ENCODE results near the gene AKR1B15. TPM values are rescaled to one million over a fixed set of nuclear protein-coding genes. Genes with fewer than 3 reads are reported as not detected.

Gene AKR1B15
- total RNA-seq, 2 donors from 2014 or later: 0.20 TPM; not detected in 1

DNA sequence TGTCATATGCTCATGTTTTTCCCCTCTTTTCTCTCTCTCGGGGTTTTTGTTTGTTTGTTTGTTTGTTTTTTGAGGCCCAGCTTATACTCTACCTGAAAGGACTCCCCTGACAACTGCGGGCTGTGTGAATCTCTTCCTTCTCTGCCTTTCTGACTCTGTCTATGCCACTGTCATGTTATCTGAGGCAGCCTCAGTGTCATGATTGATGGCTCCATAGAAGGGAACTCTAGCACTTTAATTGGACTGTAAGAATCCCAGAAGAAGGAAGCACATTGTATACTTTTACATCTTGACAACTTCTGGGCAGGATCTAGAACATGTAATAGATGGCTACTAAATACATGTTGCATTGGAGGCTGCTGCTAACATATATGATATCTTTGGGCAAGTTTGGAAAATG is 25.4 kb downstream of the AKR1B15 start:
- no peaks in the 10 kb centered on the region for H3K9me3 ChIP-seq
- H3K27me3 ChIP-seq: no peaks in the 10 kb centered on the region
- H3K4me3 ChIP-seq: no peak overlapping the region
- no peak overlapping the region for H3K27ac ChIP-seq
- H3K4me1 ChIP-seq: no peaks in the 10 kb centered on the region
- no peaks in the 10 kb centered on the region for H3K36me3 ChIP-seq
- DNase-seq (ENCODE audit: low spot score): no peak
- TF ChIP-seq, protein P1, sequence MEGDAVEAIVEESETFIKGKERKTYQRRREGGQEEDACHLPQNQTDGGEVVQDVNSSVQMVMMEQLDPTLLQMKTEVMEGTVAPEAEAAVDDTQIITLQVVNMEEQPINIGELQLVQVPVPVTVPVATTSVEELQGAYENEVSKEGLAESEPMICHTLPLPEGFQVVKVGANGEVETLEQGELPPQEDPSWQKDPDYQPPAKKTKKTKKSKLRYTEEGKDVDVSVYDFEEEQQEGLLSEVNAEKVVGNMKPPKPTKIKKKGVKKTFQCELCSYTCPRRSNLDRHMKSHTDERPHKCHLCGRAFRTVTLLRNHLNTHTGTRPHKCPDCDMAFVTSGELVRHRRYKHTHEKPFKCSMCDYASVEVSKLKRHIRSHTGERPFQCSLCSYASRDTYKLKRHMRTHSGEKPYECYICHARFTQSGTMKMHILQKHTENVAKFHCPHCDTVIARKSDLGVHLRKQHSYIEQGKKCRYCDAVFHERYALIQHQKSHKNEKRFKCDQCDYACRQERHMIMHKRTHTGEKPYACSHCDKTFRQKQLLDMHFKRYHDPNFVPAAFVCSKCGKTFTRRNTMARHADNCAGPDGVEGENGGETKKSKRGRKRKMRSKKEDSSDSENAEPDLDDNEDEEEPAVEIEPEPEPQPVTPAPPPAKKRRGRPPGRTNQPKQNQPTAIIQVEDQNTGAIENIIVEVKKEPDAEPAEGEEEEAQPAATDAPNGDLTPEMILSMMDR (IDR thresholded peaks at IDR 0.05): no peak

DNA sequence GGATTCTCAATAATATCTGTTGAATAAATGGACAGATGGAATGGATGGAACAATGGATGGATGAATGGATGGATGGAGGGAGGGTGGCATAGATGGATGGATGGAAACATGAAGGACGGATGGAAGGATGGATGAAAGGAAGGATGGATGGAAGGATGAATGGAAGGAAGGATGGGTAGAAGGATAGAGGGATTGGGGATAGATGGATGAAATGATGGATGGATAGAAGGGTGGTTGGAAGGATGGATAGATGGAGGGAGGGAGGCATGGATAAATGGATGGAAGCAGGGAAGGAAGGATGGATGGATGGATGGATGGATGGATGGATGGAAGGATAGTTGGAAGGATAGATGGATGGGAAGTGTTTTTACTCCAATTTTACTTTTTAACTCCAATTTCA is 35.4 kb downstream of the AKR1B15 start:
- H3K27me3 ChIP-seq: no peaks in the 10 kb centered on the region
- no peaks in the 10 kb centered on the region for H3K36me3 ChIP-seq
- H3K9me3 ChIP-seq: no peaks in the 10 kb centered on the region
- no peak overlapping the region for H3K27ac ChIP-seq
- H3K4me3 ChIP-seq: no peak overlapping the region
- no peak for DNase-seq (ENCODE audit: low spot score)
- TF ChIP-seq, protein P1 (IDR thresholded peaks at IDR 0.05): no peak
- H3K4me1 ChIP-seq: no peaks in the 10 kb centered on the region

DNA sequence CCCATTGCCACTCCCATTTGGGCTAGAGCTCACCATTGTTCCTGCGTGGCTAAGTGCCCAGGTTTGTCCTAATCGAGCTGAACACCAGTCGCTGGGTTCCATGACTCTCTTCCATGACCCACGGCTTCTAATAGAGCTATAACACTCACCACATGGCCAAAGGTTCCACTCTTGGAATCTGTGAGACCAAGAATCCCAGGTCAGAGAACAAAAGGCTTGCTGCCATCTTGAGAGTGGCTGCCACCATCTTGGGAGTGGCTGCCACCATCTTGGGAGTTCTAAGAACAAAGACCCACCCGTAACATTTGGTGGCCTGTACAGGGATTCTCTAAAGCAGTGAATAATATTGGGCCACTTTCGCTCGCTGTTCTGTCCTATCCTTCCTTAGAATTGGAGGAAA is 37.0 kb downstream of the AKR1B15 start:
- TF ChIP-seq, protein P1 (IDR thresholded peaks at IDR 0.05): no peak
- Histone ChIP-seq H3K9me3 (no peaks in the 10 kb centered on the region), H3K4me1 (no peaks in the 10 kb centered on the region)

DNA sequence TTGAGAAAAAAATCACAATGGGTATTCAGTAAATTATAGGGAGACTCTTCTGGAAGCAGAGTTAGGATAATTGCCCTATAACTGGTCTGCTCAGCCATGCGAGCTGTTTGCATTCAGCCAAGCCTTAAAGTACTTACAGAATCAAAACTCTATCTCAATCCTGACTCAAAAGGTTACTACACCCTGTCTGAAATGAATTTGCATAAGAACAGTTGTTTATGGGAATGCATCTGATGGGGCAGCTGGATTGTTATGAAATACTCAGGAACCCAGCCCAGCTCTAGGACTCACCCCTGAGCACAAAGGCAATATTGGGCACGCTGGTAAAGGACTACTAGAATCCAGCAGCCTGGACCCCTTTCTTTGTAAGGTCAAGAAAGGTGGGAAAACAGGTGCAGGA is 38.8 kb downstream of the AKR1B15 start:
- Histone ChIP-seq H3K27ac (no peak overlapping the region), H3K4me3 (no peak overlapping the region), H3K9me3 (peaks cover 0 to 12% of the 10 kb centered on the region in 2 donors), H3K4me1 (no peaks in the 10 kb centered on the region), H3K27me3 (no peaks in the 10 kb centered on the region), H3K36me3 (no peaks in the 10 kb centered on the region)
- DNase-seq (ENCODE audit: low spot score): no peak
- TF ChIP-seq, protein P1 (IDR thresholded peaks at IDR 0.05): no peak

More for the DNA sequence above, 37.0 kb downstream of the AKR1B15 start:
- Histone ChIP-seq H3K27me3 (no peaks in the 10 kb centered on the region), H3K4me3 (no peak overlapping the region), H3K27ac (no peak overlapping the region), H3K36me3 (no peaks in the 10 kb centered on the region)
- DNase-seq (ENCODE audit: low spot score): no peak

DNA sequence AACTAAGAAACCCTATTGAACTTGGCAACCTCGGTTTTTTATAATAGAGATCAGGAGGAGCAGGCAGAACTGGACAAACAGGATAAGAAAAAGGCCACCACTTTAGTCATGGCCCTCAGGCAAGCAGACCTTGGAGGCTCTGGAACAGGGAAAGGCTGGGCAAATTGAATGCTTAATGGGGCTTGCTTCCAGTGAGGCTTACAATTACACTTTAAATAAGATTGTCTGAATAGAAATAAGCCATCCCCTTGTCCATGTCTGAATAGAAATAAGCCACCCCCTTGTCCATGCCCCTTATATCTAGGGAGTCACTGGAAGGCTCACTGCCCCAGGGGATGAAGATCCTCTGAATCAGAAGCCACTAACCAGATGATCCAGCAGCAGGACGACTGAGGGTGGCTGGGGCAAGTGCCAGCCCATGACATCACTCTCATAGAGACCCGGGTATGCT is 40.6 kb downstream of the AKR1B15 start:
- TF ChIP-seq, protein P1 (IDR thresholded peaks at IDR 0.05): no peak
- H3K9me3 ChIP-seq: peaks cover 0 to 12% of the 10 kb centered on the region in 2 donors
- no peaks in the 10 kb centered on the region for H3K27me3 ChIP-seq
- H3K4me1 ChIP-seq: peaks cover 0 to 17% of the 10 kb centered on the region in 2 donors
- H3K36me3 ChIP-seq: no peaks in the 10 kb centered on the region
- H3K4me3 ChIP-seq: no peak overlapping the region
- no peak for DNase-seq (ENCODE audit: low spot score)
- H3K27ac ChIP-seq: no peak overlapping the region

Data from right atrium auricular region (tissue), 2 donors.